Effector memory CD8-positive, alpha-beta T cell (primary cell): ENCODE data around the gene TMEM235.

Experiments
- ATAC-seq: fragments of 150-1000 bp; cut with Tn5 transposase; replicated peaks from 2 replicates; pipeline ENCODE4 v1.10.0; 2021; ENCODE audit warnings: mild to moderate bottlenecking, moderate library complexity
- DNase-seq, 3 experiments: peaks; one replicate each; pipeline ENCODE4 v3.0.0; 2021
- H3K27ac Mint-ChIP-seq, 2 donors: one replicate each; pipeline ENCODE4 v1.8.0; 2022; ENCODE audit warnings: mild to moderate bottlenecking in 2 of 2, mixed read lengths in 2 of 2, moderate library complexity in 2 of 2
- H3K27me3 Mint-ChIP-seq, 2 donors: one replicate each; pipeline ENCODE4 v1.8.0; 2022; ENCODE audit warnings: mixed read lengths in 2 of 2
- H3K36me3 Mint-ChIP-seq: one replicate; pipeline ENCODE4 v1.8.0; 2022; ENCODE audit warnings: mild to moderate bottlenecking, moderate library complexity, mixed read lengths; ENCODE audit not compliant: insufficient read depth
- H3K4me1 Mint-ChIP-seq, 2 donors: one replicate each; pipeline ENCODE4 v1.8.0; 2022; ENCODE audit warnings: low read depth in 2 of 2, mixed read lengths in 2 of 2
- H3K4me3 Mint-ChIP-seq, 2 donors: one replicate each; pipeline ENCODE4 v1.8.0; 2022; ENCODE audit warnings: mild to moderate bottlenecking in 2 of 2, mixed read lengths in 2 of 2, moderate library complexity in 2 of 2
- H3K9me3 Mint-ChIP-seq, 2 donors: one replicate each; pipeline ENCODE4 v1.8.0; 2022; ENCODE audit warnings: mixed read lengths in 2 of 2

Gene TMEM235

DNA sequence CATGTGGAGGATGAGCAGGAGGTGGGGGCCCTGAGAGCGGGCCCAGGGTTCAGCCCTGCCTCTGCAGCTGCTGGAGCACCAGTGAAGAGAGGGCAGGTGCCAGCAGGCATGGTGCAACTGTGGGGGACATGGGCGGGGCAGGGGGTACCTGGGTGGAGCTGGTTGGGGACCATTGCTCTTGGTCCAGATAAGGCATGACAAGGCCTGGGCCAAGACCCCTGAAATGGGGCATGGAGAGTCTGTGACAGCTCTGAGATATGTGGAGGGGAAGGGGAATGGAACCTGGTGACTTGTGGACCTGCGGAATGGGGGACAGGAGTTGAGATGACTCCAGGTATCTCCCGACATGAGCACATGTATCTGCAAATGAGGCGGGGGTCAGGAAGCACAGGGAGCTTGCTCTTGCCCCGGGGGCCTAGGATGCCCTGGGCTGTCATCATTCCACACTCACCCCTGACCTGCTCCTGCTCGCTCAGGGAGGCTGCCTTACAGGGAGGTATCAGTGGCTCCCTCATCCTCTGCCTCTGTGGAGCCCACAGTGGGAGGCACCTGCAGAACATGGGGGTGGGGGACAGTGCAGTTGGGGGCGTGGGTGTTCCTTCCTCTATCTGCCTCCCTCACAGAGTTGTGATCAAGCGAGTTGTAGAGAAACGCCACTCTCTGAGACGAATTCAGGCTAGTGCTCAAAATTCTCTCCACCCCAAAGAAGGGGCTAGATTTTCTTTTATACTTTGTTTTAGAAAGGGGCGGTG, 40.2 kb downstream of the TMEM235 start:
- Mint-ChIP-seq H3K27ac (peak overlapping the region in 1 of 2 donors; percentile 26), H3K27me3 (peaks cover 27 to 31% of the 10 kb centered on the region in 2 donors), H3K9me3 (no peaks in the 10 kb centered on the region), H3K4me1 (peaks cover 8 to 12% of the 10 kb centered on the region in 2 donors), H3K36me3 (peaks cover 5% of the 10 kb centered on the region), H3K4me3 (no peak overlapping the region)
- no peak for ATAC-seq
- no peak for DNase-seq

DNA sequence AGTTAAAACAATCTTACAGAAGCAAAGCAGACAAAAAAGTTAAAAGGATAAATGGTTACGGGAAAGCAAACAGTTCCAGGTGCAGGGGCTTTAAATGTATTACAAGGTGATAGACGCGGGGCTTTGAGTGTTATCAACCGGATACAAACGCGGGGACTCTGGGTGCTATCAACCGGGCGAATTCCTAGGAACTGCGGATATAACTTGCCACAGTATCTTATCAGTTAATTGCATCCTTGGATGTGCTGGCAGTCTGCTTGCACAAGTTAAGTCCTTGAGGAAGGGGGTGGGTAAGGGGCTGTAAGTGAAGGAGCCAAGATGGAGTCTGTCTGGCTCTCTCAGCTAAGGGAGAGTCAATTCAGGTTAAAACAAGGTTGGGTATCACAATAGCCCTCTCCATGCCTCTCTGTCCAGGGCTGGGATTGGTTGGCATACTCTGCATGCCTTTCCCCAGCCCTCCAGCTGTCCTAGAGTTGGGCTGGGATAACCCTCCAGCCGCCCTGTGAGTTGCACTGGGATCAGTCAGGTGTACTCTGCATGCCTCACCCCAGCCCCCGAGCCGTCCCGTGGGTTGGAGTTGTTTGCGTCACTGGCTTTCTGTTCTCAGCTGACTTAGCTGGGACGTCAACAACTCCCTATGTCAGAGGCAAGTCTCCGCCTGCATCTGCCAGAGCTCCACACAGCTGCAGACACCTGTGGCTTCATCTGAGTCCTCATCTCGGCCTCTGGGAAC, 40.9 kb downstream of the TMEM235 start:
- peaks cover 8 to 12% of the 10 kb centered on the region in 2 donors for H3K4me1 Mint-ChIP-seq
- no peak overlapping the region for H3K4me3 Mint-ChIP-seq
- DNase-seq (no peak), ATAC-seq (peak; percentile 85)
- H3K27me3 Mint-ChIP-seq = peaks cover 27 to 39% of the 10 kb centered on the region in 2 donors
- H3K36me3 Mint-ChIP-seq = peaks cover 5% of the 10 kb centered on the region
- peak overlapping the region in 1 of 2 donors; percentile 26 for H3K27ac Mint-ChIP-seq
- no peaks in the 10 kb centered on the region for H3K9me3 Mint-ChIP-seq

DNA sequence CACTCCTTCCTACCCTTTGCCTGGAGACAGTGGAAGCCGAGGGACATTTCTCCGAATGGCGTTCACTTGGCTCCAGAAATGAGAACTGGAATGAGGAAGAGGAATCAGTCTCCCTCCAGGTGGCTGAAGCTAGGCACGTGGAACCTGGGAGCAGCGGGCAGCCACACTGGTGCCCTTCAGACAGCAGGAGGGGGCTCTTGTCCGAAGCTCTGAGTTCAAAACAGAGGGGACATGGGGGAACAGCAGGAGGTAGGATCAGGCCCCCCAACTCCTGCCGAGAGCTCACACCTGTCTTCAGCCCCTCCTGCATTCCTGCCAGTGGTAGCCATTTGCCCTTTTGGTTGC, 41.5 kb downstream of the TMEM235 start:
- DNase-seq (no peak), ATAC-seq (no peak)
- H3K27me3 Mint-ChIP-seq = peaks cover 27 to 40% of the 10 kb centered on the region in 2 donors
- no peak overlapping the region for H3K4me3 Mint-ChIP-seq
- no peaks in the 10 kb centered on the region for H3K9me3 Mint-ChIP-seq
- peaks cover 5% of the 10 kb centered on the region for H3K36me3 Mint-ChIP-seq
- peaks cover 8 to 12% of the 10 kb centered on the region in 2 donors for H3K4me1 Mint-ChIP-seq
- H3K27ac Mint-ChIP-seq = no peak overlapping the region

DNA sequence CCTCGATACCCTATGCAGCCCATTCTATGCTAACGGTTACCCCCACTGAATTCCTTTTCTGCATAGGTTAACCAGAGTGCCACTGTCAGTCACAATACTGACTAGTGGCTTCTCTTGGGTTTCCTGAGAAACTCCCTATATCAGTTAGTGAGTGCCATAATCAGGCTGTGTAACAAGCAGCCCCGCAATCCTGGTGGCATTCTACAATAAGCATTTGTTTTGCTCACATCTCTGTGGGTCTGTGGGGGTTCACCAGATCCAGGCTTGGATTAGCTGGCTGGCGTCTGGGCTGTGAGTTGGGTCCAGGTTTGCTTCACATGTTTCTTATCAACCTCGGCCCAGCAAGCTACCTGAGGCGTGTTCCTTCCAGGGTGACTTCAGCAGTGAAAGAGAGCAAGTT, 42.4 kb downstream of the TMEM235 start:
- H3K36me3 Mint-ChIP-seq = peaks cover 5% of the 10 kb centered on the region
- no peak for ATAC-seq
- H3K27ac Mint-ChIP-seq = no peak overlapping the region
- peaks cover 27 to 40% of the 10 kb centered on the region in 2 donors for H3K27me3 Mint-ChIP-seq
- DNase-seq = no peak
- peaks cover 8 to 12% of the 10 kb centered on the region in 2 donors for H3K4me1 Mint-ChIP-seq
- H3K4me3 Mint-ChIP-seq = no peak overlapping the region
- H3K9me3 Mint-ChIP-seq = no peaks in the 10 kb centered on the region

DNA sequence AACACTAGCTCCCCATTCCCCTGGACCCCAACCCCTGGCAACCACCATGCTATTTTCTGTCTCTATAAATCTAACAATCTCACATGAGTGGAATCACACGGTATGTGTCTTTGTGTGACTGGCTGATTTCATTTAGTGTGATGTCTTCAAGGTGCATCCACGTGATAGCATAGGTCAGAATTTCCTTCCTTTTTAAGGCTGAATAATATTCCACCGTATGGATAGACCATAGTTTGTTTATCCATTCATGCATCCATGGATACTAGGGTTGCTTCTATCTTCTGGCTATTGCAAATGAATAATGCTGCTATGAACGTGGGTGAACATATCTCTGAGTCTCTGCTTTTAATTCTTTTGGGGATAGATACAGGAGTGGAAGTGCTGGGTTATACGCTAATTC, 43.9 kb downstream of the TMEM235 start:
- no peak for DNase-seq
- H3K4me3 Mint-ChIP-seq = no peak overlapping the region

DNA sequence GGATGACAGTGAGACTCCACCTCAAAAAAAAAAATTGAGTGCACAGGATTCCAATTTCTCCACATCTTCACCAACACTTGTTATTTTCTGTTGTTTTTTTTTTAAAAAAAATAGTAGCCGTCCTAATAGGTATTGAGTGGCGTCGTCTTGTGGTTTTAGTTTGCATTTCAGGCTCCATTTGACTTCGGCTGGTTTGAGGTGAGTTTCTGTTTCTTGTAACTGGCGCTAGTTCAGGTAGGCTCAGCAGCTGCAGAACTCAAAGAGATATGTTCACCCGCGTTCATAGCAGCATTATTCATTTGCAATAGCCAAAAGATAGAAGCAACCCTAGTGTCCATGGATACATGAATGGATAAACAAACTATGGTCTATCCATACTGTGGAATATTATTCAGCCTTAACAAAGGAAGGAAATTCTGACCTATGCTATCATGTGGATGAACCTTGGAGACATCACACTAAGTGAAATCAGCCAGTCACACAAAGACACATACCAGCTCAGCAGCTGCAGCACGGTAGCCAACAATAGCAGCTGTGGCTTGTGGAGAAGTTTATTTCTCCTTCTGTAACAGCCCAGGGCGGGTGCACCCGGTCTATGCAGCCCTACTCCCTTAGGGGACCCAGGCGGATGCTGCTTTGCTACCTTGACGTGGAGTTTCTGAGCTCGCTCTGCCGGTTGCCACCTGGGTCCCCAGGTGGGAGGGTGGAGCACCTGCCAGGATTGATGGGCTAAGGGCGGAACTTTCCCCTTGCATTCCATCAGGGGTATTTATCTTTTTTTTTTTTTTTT, 44.9 kb downstream of the TMEM235 start:
- peaks cover 15 to 26% of the 10 kb centered on the region in 2 donors for H3K27me3 Mint-ChIP-seq
- no peak overlapping the region for H3K4me3 Mint-ChIP-seq
- peaks cover 3 to 7% of the 10 kb centered on the region in 2 donors for H3K4me1 Mint-ChIP-seq
- no peak for DNase-seq
- no peak overlapping the region for H3K27ac Mint-ChIP-seq
- H3K36me3 Mint-ChIP-seq = peaks cover 2% of the 10 kb centered on the region
- H3K9me3 Mint-ChIP-seq = no peaks in the 10 kb centered on the region
- no peak for ATAC-seq

More for the DNA sequence above, 43.9 kb downstream of the TMEM235 start:
- H3K9me3 Mint-ChIP-seq = no peaks in the 10 kb centered on the region
- ATAC-seq = no peak
- H3K36me3 Mint-ChIP-seq = peaks cover 2% of the 10 kb centered on the region
- no peak overlapping the region for H3K27ac Mint-ChIP-seq
- H3K4me1 Mint-ChIP-seq = peaks cover 6 to 9% of the 10 kb centered on the region in 2 donors
- H3K27me3 Mint-ChIP-seq = peaks cover 24 to 35% of the 10 kb centered on the region in 2 donors

DNA sequence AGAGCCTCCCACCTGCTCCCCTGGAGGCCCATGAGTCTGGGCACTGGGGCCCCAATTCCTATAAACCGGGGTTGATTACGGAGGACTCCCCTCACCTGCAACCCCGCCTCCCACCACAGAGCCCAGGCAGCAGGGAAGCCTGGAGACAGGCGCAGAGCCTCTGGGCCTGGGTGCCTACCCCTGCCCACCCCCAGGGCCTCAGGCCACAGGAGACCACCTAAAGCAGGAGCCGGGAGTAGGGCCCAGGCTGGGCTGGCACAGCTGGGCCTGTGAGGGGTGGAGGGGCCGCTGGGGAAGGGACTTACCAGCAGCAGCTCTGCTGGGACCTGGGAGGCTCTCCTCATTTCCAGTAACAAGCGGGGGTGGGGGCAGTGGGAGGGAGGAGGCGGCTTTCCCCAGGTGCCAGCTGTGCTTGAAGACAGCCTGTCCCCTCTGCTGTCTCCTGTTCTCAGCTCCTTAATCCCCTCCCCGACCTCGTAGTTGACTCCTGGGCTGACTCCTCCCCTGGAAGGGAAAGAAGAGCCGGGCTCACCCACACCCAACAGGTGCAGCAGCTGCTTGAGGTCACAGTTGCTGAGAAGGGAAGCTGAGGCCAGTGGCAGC, 46.8 kb downstream of the TMEM235 start:
- no peak for ATAC-seq

DNA sequence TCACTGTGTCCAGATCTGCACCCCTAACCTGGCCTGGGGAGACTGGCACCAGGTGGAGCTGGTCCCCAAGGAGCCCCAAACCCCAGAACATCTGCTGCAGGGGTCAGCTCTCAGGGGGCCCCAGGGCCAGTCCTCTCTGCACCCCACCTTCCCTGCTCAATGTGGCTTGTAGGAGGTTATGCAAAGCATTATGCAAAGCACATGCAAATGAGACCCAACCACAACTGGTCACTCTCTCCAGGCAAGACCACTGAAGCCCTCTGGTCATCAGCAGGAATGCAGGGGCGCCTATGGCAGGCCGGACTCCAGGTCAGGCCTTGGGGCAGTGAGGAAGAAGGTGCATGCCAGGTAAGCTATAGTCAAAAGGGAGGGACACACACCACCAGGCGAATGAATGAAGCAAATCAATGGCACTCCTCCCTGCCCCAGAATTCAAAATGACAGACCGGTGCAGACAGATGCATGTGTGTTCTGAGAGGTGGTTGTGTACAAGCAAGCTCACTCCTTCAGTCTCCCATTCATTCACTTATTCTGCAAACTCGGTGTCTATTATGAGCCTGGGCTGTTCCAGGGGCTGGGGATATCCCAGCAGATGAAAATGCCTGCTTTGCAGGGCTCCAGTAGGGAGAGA, 48.0 kb downstream of the TMEM235 start:
- Mint-ChIP-seq H3K4me3 (no peak overlapping the region), H3K4me1 (no peaks in the 10 kb centered on the region), H3K27ac (no peak overlapping the region), H3K9me3 (no peaks in the 10 kb centered on the region), H3K27me3 (peaks cover 6 to 9% of the 10 kb centered on the region in 2 donors), H3K36me3 (no peaks in the 10 kb centered on the region)
- ATAC-seq = no peak
- no peak for DNase-seq

More for the DNA sequence above, 46.8 kb downstream of the TMEM235 start:
- H3K27ac Mint-ChIP-seq = no peak overlapping the region
- H3K4me1 Mint-ChIP-seq = no peaks in the 10 kb centered on the region
- no peaks in the 10 kb centered on the region for H3K9me3 Mint-ChIP-seq
- peaks cover 6 to 9% of the 10 kb centered on the region in 2 donors for H3K27me3 Mint-ChIP-seq
- no peaks in the 10 kb centered on the region for H3K36me3 Mint-ChIP-seq
- no peak for DNase-seq
- H3K4me3 Mint-ChIP-seq = no peak overlapping the region

DNA sequence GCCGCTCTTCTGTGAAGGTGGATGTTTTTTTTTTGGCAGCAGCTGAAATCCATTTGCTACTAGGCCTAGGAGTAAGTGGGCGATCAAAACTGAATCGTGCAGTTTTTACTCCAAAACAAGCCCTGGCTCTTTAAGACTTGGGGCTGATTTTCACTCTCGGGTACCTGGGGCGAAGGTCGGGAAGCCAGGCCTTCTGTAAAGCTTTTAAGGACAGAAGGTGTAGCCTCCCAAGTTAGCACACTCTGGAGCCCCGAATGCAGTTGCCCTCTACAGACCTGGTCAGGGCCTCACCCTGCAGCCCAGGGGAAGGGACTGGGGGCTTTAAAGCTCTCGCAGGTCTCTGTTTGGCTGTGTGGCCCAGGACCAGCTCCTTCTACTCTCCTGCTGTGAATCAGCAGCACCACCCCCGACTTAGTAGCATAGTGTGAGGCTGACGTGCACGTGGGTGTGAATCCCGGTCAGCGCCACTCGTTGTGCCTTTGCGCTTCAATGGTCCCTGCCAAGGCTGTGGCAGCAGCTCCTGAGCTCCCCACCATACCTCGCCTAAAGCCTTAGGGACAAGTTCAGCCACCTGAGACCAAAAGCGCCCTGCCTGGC, 49.9 kb downstream of the TMEM235 start:
- H3K9me3 Mint-ChIP-seq = no peaks in the 10 kb centered on the region
- no peak for DNase-seq
- H3K4me3 Mint-ChIP-seq = no peak overlapping the region
- H3K27me3 Mint-ChIP-seq = peaks cover 0 to 9% of the 10 kb centered on the region in 2 donors
- no peaks in the 10 kb centered on the region for H3K36me3 Mint-ChIP-seq
- no peak for ATAC-seq
- no peaks in the 10 kb centered on the region for H3K4me1 Mint-ChIP-seq
- H3K27ac Mint-ChIP-seq = peak overlapping the region in 1 of 2 donors; percentile 29

DNA sequence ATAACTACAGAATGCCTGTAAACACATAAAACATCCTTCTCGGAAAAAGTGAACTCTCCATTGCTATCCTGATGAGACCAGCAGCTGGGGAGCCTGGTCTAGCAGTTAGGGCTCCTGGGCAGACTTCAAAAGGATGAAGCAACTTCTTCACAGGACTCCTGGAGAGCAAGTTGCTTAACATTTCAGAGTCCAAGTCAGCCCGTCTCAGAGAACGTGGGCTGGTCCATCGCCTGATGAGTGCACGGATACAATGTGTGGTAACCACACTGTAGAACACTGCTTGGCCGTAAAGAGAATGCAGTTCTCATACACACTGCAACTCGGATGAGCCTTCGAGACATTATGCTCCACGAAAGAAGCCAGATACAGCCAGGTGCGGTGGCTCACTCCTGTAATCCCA, 52.7 kb downstream of the TMEM235 start:
- ATAC-seq (no peak), DNase-seq (no peak)

DNA sequence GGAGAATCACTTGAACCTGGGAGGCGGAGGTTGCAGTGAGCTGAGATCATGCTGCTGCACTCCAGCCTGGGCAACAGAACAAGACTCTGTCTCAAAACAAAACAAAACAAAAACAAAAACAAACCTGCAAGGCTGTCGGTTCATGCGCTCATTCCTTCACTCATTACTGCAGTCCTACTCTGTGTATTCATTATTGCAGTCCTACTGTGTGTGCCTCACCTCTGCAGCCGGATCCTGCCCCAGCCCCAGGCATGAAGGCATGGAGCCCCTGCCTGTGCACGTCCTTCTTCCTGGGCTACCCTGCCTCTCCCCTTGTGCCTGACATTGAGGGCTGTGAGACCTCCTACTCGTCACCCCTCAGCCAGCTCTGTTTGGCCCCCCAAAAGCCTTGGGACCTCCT, 57.6 kb downstream of the TMEM235 start:
- Mint-ChIP-seq H3K4me1 (no peaks in the 10 kb centered on the region), H3K9me3 (no peaks in the 10 kb centered on the region), H3K27me3 (no peaks in the 10 kb centered on the region), H3K27ac (no peak overlapping the region), H3K36me3 (no peaks in the 10 kb centered on the region), H3K4me3 (no peak overlapping the region)
- no peak for DNase-seq
- no peak for ATAC-seq

More for the DNA sequence above, 52.7 kb downstream of the TMEM235 start:
- Mint-ChIP-seq H3K27me3 (no peaks in the 10 kb centered on the region), H3K27ac (no peak overlapping the region), H3K4me1 (no peaks in the 10 kb centered on the region), H3K4me3 (no peak overlapping the region), H3K9me3 (no peaks in the 10 kb centered on the region), H3K36me3 (no peaks in the 10 kb centered on the region)

DNA sequence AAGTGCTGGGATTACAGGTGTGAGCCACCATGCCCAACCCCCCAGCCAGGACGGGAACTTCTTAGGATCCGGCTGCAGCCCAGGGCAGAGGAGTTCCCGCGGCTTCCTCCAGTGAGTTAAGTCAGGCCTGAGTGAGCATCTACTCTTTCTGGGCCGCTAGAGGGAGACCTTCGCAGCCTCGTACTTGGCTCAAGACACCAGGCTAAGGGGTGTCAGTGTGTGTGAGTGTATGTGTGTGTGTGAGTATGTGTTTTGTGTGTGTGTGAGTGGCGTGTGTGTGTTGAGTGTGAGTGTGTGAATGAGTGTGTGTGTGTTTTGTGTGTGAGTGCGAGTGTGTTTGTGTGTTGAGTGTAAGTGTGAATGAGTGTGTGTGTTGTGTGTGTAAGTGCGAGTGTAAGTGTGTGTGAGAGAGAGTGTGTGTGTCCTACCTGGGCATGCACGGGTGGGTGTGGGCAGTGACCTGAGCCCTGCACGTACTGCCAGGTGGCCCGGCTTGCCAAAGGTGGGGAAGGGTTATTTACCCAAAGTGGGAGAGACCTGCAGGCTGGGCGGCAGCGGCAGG, 58.5 kb downstream of the TMEM235 start:
- no peaks in the 10 kb centered on the region for H3K4me1 Mint-ChIP-seq
- no peaks in the 10 kb centered on the region for H3K27me3 Mint-ChIP-seq
- DNase-seq (peak; percentile 62 to 68 (median 67)), ATAC-seq (peak; percentile 98)
- no peaks in the 10 kb centered on the region for H3K36me3 Mint-ChIP-seq
- no peak overlapping the region for H3K4me3 Mint-ChIP-seq
- no peaks in the 10 kb centered on the region for H3K9me3 Mint-ChIP-seq
- no peak overlapping the region for H3K27ac Mint-ChIP-seq
